ENCODE results near the gene SIRT7. TPM values are rescaled to one million over a fixed set of nuclear protein-coding genes. Genes with fewer than 3 reads are reported as not detected.

The SIRT7 gene
- polyA plus RNA-seq, 1 donor from 2014 or later: 44.5 TPM

- TF ChIP-seq SMC3 (conservative IDR thresholded peaks at IDR 0.05; ENCODE audit: poor library complexity) (no peak), MXI1 (conservative IDR thresholded peaks at IDR 0.05; ENCODE audit: poor library complexity, severe bottlenecking) (no peak), CTCF (IDR thresholded peaks at IDR 0.05; ENCODE audit: poor library complexity, severe bottlenecking) (no peak), TAF1 (IDR thresholded peaks at IDR 0.05; ENCODE audit: low read depth) (no peak), RAD21 (conservative IDR thresholded peaks at IDR 0.05) (no peak), EP300 (conservative IDR thresholded peaks at IDR 0.05; ENCODE audit: poor library complexity, severe bottlenecking) (no peak), EZH2 (IDR thresholded peaks at IDR 0.05; ENCODE audit: borderline replicate concordance, insufficient read depth, low read length, poor library complexity, severe bottlenecking) (no peak)
- H3K27ac ChIP-seq (ENCODE audit: low read length): no peak overlapping the region
- no peak overlapping the region for H3K9ac ChIP-seq (ENCODE audit: low read length)
- H3K36me3 ChIP-seq (ENCODE audit: insufficient read depth, low read length): no peaks in the 10 kb centered on the region
- H3K4me2 ChIP-seq (ENCODE audit: low read length): no peak overlapping the region
- H3F3A ChIP-seq (ENCODE audit: insufficient read depth, low read length, poor library complexity, severe bottlenecking): no peaks in the 10 kb centered on the region
- no peaks in the 10 kb centered on the region for H3K79me2 ChIP-seq (replicated peaks; ENCODE audit: insufficient read depth, low read length)
- H4K20me1 ChIP-seq (ENCODE audit: insufficient read depth): no peaks in the 10 kb centered on the region
- H3K27me3 ChIP-seq (ENCODE audit: insufficient read depth, low read depth, low read length): peaks cover 9% of the 10 kb centered on the region
- H3K9me3 ChIP-seq (ENCODE audit: low read length): no peaks in the 10 kb centered on the region
- no peaks in the 10 kb centered on the region for H3K9me2 ChIP-seq (ENCODE audit: insufficient read depth, low read length)
- no peak overlapping the region for H2AFZ ChIP-seq (ENCODE audit: low read depth, low read length)
- H3K4me3 ChIP-seq (ENCODE audit: low read length): no peak overlapping the region
Observed at GRCh38 chr17:81952792-81953228, 34.8 kb upstream of the SIRT7 start.

- Histone ChIP-seq H4K20me1 (ENCODE audit: insufficient read depth) (no peaks in the 10 kb centered on the region), H3K27me3 (ENCODE audit: insufficient read depth, low read depth, low read length) (peaks cover under 1% of the 10 kb centered on the region), H3K4me3 (ENCODE audit: low read length) (no peak overlapping the region), H2AFZ (ENCODE audit: low read depth, low read length) (no peak overlapping the region), H3K79me2 (replicated peaks; ENCODE audit: insufficient read depth, low read length) (no peaks in the 10 kb centered on the region), H3K9ac (ENCODE audit: low read length) (no peak overlapping the region), H3K4me2 (ENCODE audit: low read length) (no peak overlapping the region), H3K9me3 (ENCODE audit: low read length) (no peaks in the 10 kb centered on the region), H3F3A (ENCODE audit: insufficient read depth, low read length, poor library complexity, severe bottlenecking) (no peaks in the 10 kb centered on the region), H3K9me2 (ENCODE audit: insufficient read depth, low read length) (no peaks in the 10 kb centered on the region), H3K27ac (ENCODE audit: low read length) (no peak overlapping the region), H3K36me3 (ENCODE audit: insufficient read depth, low read length) (no peaks in the 10 kb centered on the region)
- TF ChIP-seq POLR2AphosphoS5 (IDR thresholded peaks at IDR 0.05) (no peak), EZH2 (IDR thresholded peaks at IDR 0.05; ENCODE audit: borderline replicate concordance, insufficient read depth, low read length, poor library complexity, severe bottlenecking) (no peak), SMC3 (conservative IDR thresholded peaks at IDR 0.05; ENCODE audit: poor library complexity) (no peak), EP300 (conservative IDR thresholded peaks at IDR 0.05; ENCODE audit: poor library complexity, severe bottlenecking) (no peak), MXI1 (conservative IDR thresholded peaks at IDR 0.05; ENCODE audit: poor library complexity, severe bottlenecking) (no peak), TAF1 (IDR thresholded peaks at IDR 0.05; ENCODE audit: low read depth) (no peak), REST (IDR thresholded peaks at IDR 0.05; ENCODE audit: borderline replicate concordance) (no peak), RAD21 (conservative IDR thresholded peaks at IDR 0.05) (no peak), CTCF (IDR thresholded peaks at IDR 0.05; ENCODE audit: poor library complexity, severe bottlenecking) (no peak)
Observed at GRCh38 chr17:81951785-81952684, 34.1 kb upstream of the SIRT7 start.
